ENCODE results near the gene MRPS2.
A peak's percentile ranks its signal among the peaks of the same experiment; 100 is the strongest.

Gene MRPS2

GRCh38 chr9:135501261-135502167, 1.0 kb downstream of the MRPS2 start:
- H3K36me3 Mint-ChIP-seq, result peaks cover 36 to 43% of the 10 kb centered on the region in 2 donors
- DNase-seq, result no peak

GRCh38 chr9:135502168-135502872, 1.8 kb downstream of the MRPS2 start:
- Mint-ChIP-seq H3K27me3 (peaks cover 7 to 9% of the 10 kb centered on the region in 2 donors), H3K4me3 (peak overlapping the region; percentile 89 to 96), H3K36me3 (peaks cover 36 to 46% of the 10 kb centered on the region in 2 donors), H3K9me3 (peaks cover 0 to 3% of the 10 kb centered on the region in 2 donors), H3K4me1 (peaks cover 21 to 43% of the 10 kb centered on the region in 2 donors), H3K27ac (no peak overlapping the region)
- ATAC-seq (replicated peaks) (no peak), DNase-seq (no peak)

More at GRCh38 chr9:135501261-135502167, 1.0 kb downstream of the MRPS2 start:
- Mint-ChIP-seq H3K27ac (peak overlapping the region; percentile 98), H3K4me1 (peaks cover 21 to 43% of the 10 kb centered on the region in 2 donors), H3K4me3 (peak overlapping the region; percentile 89 to 96), H3K27me3 (peaks cover 7 to 9% of the 10 kb centered on the region in 2 donors), H3K9me3 (no peaks in the 10 kb centered on the region)
- ATAC-seq (replicated peaks), result no peak

- H3K36me3 Mint-ChIP-seq, result peaks cover 39 to 48% of the 10 kb centered on the region in 2 donors
- H3K27me3 Mint-ChIP-seq, result peaks cover 6 to 7% of the 10 kb centered on the region in 2 donors
- H3K4me3 Mint-ChIP-seq, result peak overlapping the region in 1 of 2 donors; percentile 2
- ATAC-seq (replicated peaks) (no peak), DNase-seq (no peak)
- H3K27ac Mint-ChIP-seq, result peak overlapping the region; percentile 76
- H3K4me1 Mint-ChIP-seq, result peaks cover 21 to 43% of the 10 kb centered on the region in 2 donors
- peaks cover 1 to 4% of the 10 kb centered on the region in 2 donors for H3K9me3 Mint-ChIP-seq
Measured at GRCh38 chr9:135502873-135503321, 2.4 kb downstream of the MRPS2 start.

GRCh38 chr9:135503371-135504261, 3.1 kb downstream of the MRPS2 start:
- H3K4me3 Mint-ChIP-seq, result no peak overlapping the region
- H3K9me3 Mint-ChIP-seq, result peaks cover 7 to 11% of the 10 kb centered on the region in 2 donors
- H3K27me3 Mint-ChIP-seq, result peaks cover 0 to 7% of the 10 kb centered on the region in 2 donors
- H3K27ac Mint-ChIP-seq, result no peak overlapping the region
- ATAC-seq (replicated peaks), result no peak
- DNase-seq, result no peak
- H3K4me1 Mint-ChIP-seq, result peaks cover 21 to 43% of the 10 kb centered on the region in 2 donors
- peaks cover 43 to 51% of the 10 kb centered on the region in 2 donors for H3K36me3 Mint-ChIP-seq

- peaks cover 13 to 21% of the 10 kb centered on the region in 2 donors for H3K9me3 Mint-ChIP-seq
- ATAC-seq (replicated peaks) (peak; percentile 26 to 34), DNase-seq (peak; percentile 29)
- peaks cover 43 to 59% of the 10 kb centered on the region in 2 donors for H3K36me3 Mint-ChIP-seq
- peaks cover 16 to 36% of the 10 kb centered on the region in 2 donors for H3K4me1 Mint-ChIP-seq
- no peak overlapping the region for H3K4me3 Mint-ChIP-seq
- H3K27me3 Mint-ChIP-seq, result peaks cover 0 to 7% of the 10 kb centered on the region in 2 donors
- H3K27ac Mint-ChIP-seq, result peak overlapping the region; percentile 3
Measured at GRCh38 chr9:135504262-135505243, 4.1 kb downstream of the MRPS2 start.

GRCh38 chr9:135505406-135506187, 5.1 kb downstream of the MRPS2 start:
- Mint-ChIP-seq H3K9me3 (peaks cover 15 to 21% of the 10 kb centered on the region in 2 donors), H3K36me3 (peaks cover 42 to 56% of the 10 kb centered on the region in 2 donors), H3K27ac (peak overlapping the region; percentile 3), H3K27me3 (peaks cover 0 to 7% of the 10 kb centered on the region in 2 donors), H3K4me3 (no peak overlapping the region), H3K4me1 (peaks cover 13 to 34% of the 10 kb centered on the region in 2 donors)
- DNase-seq, result no peak
- ATAC-seq (replicated peaks), result no peak

- Mint-ChIP-seq H3K27ac (no peak overlapping the region), H3K36me3 (peaks cover 42 to 55% of the 10 kb centered on the region in 2 donors), H3K4me1 (peaks cover 13 to 29% of the 10 kb centered on the region in 2 donors), H3K27me3 (peaks cover 0 to 7% of the 10 kb centered on the region in 2 donors), H3K4me3 (no peak overlapping the region), H3K9me3 (peaks cover 15 to 21% of the 10 kb centered on the region in 2 donors)
- no peak for DNase-seq
- ATAC-seq (replicated peaks), result no peak
Measured at GRCh38 chr9:135506327-135507103, 6.0 kb downstream of the MRPS2 start.

- ATAC-seq (replicated peaks) (no peak), DNase-seq (no peak)
- Mint-ChIP-seq H3K27ac (no peak overlapping the region), H3K4me3 (no peak overlapping the region), H3K36me3 (peaks cover 38 to 46% of the 10 kb centered on the region in 2 donors), H3K4me1 (peaks cover 8 to 20% of the 10 kb centered on the region in 2 donors), H3K27me3 (peaks cover 0 to 11% of the 10 kb centered on the region in 2 donors), H3K9me3 (peaks cover 15 to 21% of the 10 kb centered on the region in 2 donors)
Measured at GRCh38 chr9:135507104-135508035, 6.9 kb downstream of the MRPS2 start.

GRCh38 chr9:135508211-135508820, 7.8 kb downstream of the MRPS2 start:
- Mint-ChIP-seq H3K4me1 (peaks cover 6 to 12% of the 10 kb centered on the region in 2 donors), H3K4me3 (no peak overlapping the region)

GRCh38 chr9:135509458-135509857, 9.0 kb downstream of the MRPS2 start:
- ATAC-seq (replicated peaks) (no peak), DNase-seq (no peak)
- Mint-ChIP-seq H3K4me1 (peaks cover 4 to 8% of the 10 kb centered on the region in 2 donors), H3K4me3 (no peak overlapping the region), H3K36me3 (peaks cover 22 to 25% of the 10 kb centered on the region in 2 donors), H3K27me3 (peaks cover 0 to 15% of the 10 kb centered on the region in 2 donors), H3K27ac (no peak overlapping the region), H3K9me3 (peaks cover 15 to 21% of the 10 kb centered on the region in 2 donors)

More at GRCh38 chr9:135508211-135508820, 7.8 kb downstream of the MRPS2 start:
- peaks cover 32 to 37% of the 10 kb centered on the region in 2 donors for H3K36me3 Mint-ChIP-seq
- ATAC-seq (replicated peaks) (no peak), DNase-seq (no peak)
- peaks cover 0 to 15% of the 10 kb centered on the region in 2 donors for H3K27me3 Mint-ChIP-seq
- H3K27ac Mint-ChIP-seq, result no peak overlapping the region
- H3K9me3 Mint-ChIP-seq, result peaks cover 15 to 21% of the 10 kb centered on the region in 2 donors
